Gastrocnemius medialis (tissue), 4 donors: ENCODE measurements around the gene REPS2. TPM values are rescaled to one million over a fixed set of nuclear protein-coding genes. Genes with fewer than 3 reads are reported as not detected.
A peak's percentile ranks its signal among the peaks of the same experiment; 100 is the strongest.

ENCODE experiments used
- ATAC-seq, 2 donors: fragments of 150-250 bp; one replicate each; pipeline ENCODE4 v1.9.1; 2016
- DNase-seq, 2 donors: peaks; one replicate each; pipeline ENCODE4 v3.0.0-alpha.2; 2019
- H3K27ac ChIP-seq, 4 donors: fragments of 200-600 bp; sonication (generic); 1 replicate in 1 of 4; 2 replicates in 3 of 4; pipeline ENCODE4 v1.5.1; 2016 to 2018; ENCODE audit warnings: mild to moderate bottlenecking in 2 of 4, moderate library complexity in 1 of 4
- H3K27me3 ChIP-seq, 3 donors: fragments of 200-600 bp; sonication (generic) in 2 of 3; 1 replicate in 1 of 3; 2 replicates in 2 of 3; pipeline versions ENCODE4 v1.5.1 to v1.6.0; 2016 to 2019; ENCODE audit warnings: mild to moderate bottlenecking in 1 of 3, moderate library complexity in 1 of 3
- H3K36me3 ChIP-seq, 2 donors: fragments of 200-600 bp; sonication (generic) in 1 of 2; one replicate each; pipeline ENCODE4 v1.5.1; 2017 to 2018
- H3K4me1 ChIP-seq, 2 donors: fragments of 200-600 bp; sonication (generic) in 1 of 2; one replicate each; pipeline ENCODE4 v1.5.1; 2016 to 2017; ENCODE audit warnings: mild to moderate bottlenecking in 2 of 2
- H3K4me3 ChIP-seq, 4 donors: fragments of 200-600 bp; sonication (generic) in 3 of 4; 1 replicate in 1 of 4; 2 replicates in 3 of 4; pipeline ENCODE4 v1.5.1; 2016 to 2019; ENCODE audit warnings: mild to moderate bottlenecking in 2 of 4
- H3K9me3 ChIP-seq, 3 donors: fragments of 200-600 bp; sonication (generic) in 2 of 3; 1 replicate in 1 of 3; 2 replicates in 2 of 3; pipeline ENCODE4 v1.5.1; 2016 to 2019
- POLR2A ChIP-seq, 2 donors: fragments of 450-650 bp; IDR thresholded peaks; one replicate each; pipeline ENCODE4 v1.6.1; 2017; ENCODE audit warnings: antibody characterized with exemption in 2 of 2, mild to moderate bottlenecking in 2 of 2, moderate library complexity in 2 of 2
- in situ Hi-C, 4 donors: fragments of 200-750 bp; cut with MboI; loops; one replicate each; pipeline versions ENCODE4 v1.15.0 to v1.8.0; 2017; ENCODE audit warnings: low sequenced_read_pairs in 4 of 4
- intact Hi-C: fragments of 100-400 bp; cut with DNase I; formaldehyde crosslinking; loops from one replicate; pipeline ENCODE4 v1.15.1; 2023; ENCODE audit warnings: low total_unique reads
- total RNA-seq, 4 donors: library from RNA; depleted of rRNA; stranded (reverse); fragments of >200 nt; gene quantifications; one replicate each; pipeline versions ENCODE4 v1.1.0 to v1.2.3, GENCODE V29; 2016
- TF ChIP-seq, protein P1 (sequence below), 5 experiments: fragments of 450-650 bp in 3 of 5; fragments of 200-600 bp in 2 of 5; sonication (generic) in 2 of 5; IDR thresholded peaks in 4 of 5; conservative IDR thresholded peaks in 1 of 5; 1 replicate in 4 of 5; 2 replicates in 1 of 5; pipeline ENCODE4 v1.5.1; 2016 to 2019; ENCODE audit warnings: antibody characterized with exemption in 5 of 5, mild to moderate bottlenecking in 3 of 5, moderate library complexity in 3 of 5

The REPS2 gene
- total RNA-seq, 4 donors from 2014 or later, result 1.8 to 8.8 (median 3.2) TPM

DNA sequence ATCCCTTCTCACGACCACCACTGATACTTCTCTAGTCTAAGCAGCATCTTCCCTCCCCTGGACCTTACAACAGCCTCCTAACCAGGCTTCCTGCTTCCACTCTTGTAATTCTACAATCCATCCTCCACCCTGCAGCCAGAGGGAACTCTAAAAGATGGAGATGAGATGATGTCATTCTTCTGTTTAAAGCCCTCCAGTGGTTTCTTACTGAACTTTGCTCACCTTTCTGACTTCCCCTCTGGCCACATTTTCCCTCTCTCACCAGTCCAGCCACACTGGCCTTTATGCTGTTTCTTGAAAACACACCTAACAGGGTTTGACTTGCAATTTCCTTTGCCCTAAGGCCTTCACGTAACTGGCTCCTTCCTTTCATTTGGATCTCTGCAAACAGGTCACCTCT is 237.1 kb downstream of the REPS2 start:
- DNase-seq (no peak), ATAC-seq (no peak)
- no peak overlapping the region for H3K4me3 ChIP-seq
- no peaks in the 10 kb centered on the region for H3K36me3 ChIP-seq
- no peak overlapping the region for H3K27ac ChIP-seq
- TF ChIP-seq POLR2A (IDR thresholded peaks at IDR 0.05), result no peak
- TF ChIP-seq, protein P1, sequence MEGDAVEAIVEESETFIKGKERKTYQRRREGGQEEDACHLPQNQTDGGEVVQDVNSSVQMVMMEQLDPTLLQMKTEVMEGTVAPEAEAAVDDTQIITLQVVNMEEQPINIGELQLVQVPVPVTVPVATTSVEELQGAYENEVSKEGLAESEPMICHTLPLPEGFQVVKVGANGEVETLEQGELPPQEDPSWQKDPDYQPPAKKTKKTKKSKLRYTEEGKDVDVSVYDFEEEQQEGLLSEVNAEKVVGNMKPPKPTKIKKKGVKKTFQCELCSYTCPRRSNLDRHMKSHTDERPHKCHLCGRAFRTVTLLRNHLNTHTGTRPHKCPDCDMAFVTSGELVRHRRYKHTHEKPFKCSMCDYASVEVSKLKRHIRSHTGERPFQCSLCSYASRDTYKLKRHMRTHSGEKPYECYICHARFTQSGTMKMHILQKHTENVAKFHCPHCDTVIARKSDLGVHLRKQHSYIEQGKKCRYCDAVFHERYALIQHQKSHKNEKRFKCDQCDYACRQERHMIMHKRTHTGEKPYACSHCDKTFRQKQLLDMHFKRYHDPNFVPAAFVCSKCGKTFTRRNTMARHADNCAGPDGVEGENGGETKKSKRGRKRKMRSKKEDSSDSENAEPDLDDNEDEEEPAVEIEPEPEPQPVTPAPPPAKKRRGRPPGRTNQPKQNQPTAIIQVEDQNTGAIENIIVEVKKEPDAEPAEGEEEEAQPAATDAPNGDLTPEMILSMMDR (IDR thresholded peaks at IDR 0.05 in 4 of 5, conservative IDR thresholded peaks at IDR 0.05 in 1 of 5), result no peak
- no peaks in the 10 kb centered on the region for H3K9me3 ChIP-seq
- H3K27me3 ChIP-seq, result peaks cover 0 to 2% (median 0%) of the 10 kb centered on the region in 3 donors
- H3K4me1 ChIP-seq, result no peaks in the 10 kb centered on the region
- intact Hi-C loops, result no loop called here
- in situ Hi-C loops, result loop anchor here in 1 of 4 donors (25.0 kb wide), 1 partner anchor 96 kb away; no protein-coding TSS in a partner anchor

DNA sequence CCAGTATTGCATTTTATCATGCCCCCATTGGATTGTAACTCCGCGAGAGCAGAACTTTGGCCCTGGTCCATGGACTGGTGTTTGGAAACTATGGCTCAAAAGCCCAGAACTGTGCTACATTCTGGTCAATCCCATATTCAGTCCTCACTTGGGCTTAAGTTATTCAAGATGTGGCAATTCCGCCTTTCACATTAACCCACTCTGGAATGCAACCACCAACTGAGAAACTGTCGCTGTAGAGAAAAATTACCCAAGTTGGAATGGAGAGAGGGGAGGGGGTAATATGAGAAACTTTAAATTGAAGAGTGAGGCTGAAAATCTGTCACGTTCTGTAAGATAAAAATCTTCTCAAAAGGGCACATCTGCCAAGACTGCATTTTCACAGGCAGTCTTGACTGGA is 239.0 kb downstream of the REPS2 start:
- H3K4me1 ChIP-seq, result no peaks in the 10 kb centered on the region
- H3K27me3 ChIP-seq, result peaks cover 0 to 2% (median 0%) of the 10 kb centered on the region in 3 donors
- ATAC-seq (no peak), DNase-seq (no peak)
- intact Hi-C loops, result no loop called here
- H3K9me3 ChIP-seq, result no peaks in the 10 kb centered on the region
- TF ChIP-seq, protein P1 (IDR thresholded peaks at IDR 0.05 in 4 of 5, conservative IDR thresholded peaks at IDR 0.05 in 1 of 5), result no peak
- no peak for TF ChIP-seq POLR2A (IDR thresholded peaks at IDR 0.05)
- no peak overlapping the region for H3K4me3 ChIP-seq
- H3K36me3 ChIP-seq, result no peaks in the 10 kb centered on the region
- in situ Hi-C loops, result loop anchor here in 1 of 4 donors (25.0 kb wide), 1 partner anchor 98 kb away; no protein-coding TSS in a partner anchor
- no peak overlapping the region for H3K27ac ChIP-seq

DNA sequence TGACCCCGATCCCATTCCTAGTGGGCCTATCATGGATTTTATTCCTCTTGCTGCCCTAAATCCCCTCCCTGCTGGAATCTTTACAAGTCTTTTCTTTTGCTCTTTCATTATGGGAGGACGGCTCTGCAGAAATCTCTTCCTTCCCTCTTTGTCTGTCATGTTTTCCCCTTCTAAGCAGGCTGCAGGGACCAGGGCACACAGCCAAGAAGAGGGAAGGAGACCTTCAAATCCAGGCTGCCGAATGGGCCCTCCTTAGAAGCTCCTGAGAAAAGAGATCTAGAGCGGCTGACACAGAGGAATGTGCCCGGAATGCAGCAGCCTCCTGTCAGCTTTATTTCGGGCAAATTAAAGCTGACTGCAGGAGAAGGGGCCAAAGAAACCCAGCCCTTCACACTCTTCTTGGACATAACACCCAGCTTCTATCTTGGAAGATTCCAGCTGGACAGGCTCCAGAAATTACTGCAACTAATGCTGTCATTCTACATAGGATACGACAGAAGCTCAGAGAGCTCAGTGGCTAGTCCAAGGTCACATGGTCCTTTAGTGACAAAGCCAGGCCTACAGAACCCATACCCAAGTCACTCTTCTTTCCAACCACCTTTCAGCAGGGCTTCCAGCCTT is 240.8 kb downstream of the REPS2 start:
- in situ Hi-C loops, result loop anchor here in 1 of 4 donors (25.0 kb wide), 1 partner anchor 100 kb away; no protein-coding TSS in a partner anchor
- H3K4me1 ChIP-seq, result no peaks in the 10 kb centered on the region
- H3K36me3 ChIP-seq, result no peaks in the 10 kb centered on the region
- H3K4me3 ChIP-seq, result no peak overlapping the region
- intact Hi-C loops, result no loop called here
- H3K9me3 ChIP-seq, result no peaks in the 10 kb centered on the region
- peaks cover 0 to 2% (median 0%) of the 10 kb centered on the region in 3 donors for H3K27me3 ChIP-seq
- TF ChIP-seq POLR2A (IDR thresholded peaks at IDR 0.05), result no peak
- TF ChIP-seq, protein P1 (IDR thresholded peaks at IDR 0.05 in 4 of 5, conservative IDR thresholded peaks at IDR 0.05 in 1 of 5), result no peak
- DNase-seq, result peak; percentile 2 to 13
- no peak for ATAC-seq
- no peak overlapping the region for H3K27ac ChIP-seq

DNA sequence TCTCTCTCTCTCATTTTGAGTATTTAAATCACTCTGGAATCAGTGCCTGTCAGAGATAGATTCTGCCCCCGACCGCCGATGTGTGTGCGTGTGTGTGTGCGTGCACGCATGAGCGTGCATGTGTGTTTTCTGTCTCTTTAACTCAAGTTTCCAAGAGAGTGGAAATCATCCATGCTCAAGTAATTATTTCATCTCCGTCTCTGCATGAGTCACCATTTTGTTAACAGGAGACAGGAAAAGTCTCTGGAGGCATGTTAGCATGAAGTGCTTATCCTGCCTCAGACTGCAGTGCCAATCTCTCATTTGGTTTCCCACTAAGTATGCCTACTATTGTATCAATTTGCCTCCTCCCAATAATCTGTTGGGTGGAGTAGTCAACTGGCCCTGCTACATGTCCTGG is 245.6 kb downstream of the REPS2 start:
- no peak for DNase-seq
- TF ChIP-seq POLR2A (IDR thresholded peaks at IDR 0.05), result no peak
- TF ChIP-seq, protein P1 (IDR thresholded peaks at IDR 0.05 in 4 of 5, conservative IDR thresholded peaks at IDR 0.05 in 1 of 5), result no peak
- Histone ChIP-seq H3K36me3 (no peaks in the 10 kb centered on the region), H3K9me3 (no peaks in the 10 kb centered on the region), H3K27me3 (no peaks in the 10 kb centered on the region), H3K4me3 (no peak overlapping the region), H3K4me1 (no peaks in the 10 kb centered on the region), H3K27ac (no peak overlapping the region)
- intact Hi-C loops, result no loop called here
- ATAC-seq, result no peak
- in situ Hi-C loops, result loop anchor here in 1 of 4 donors (25.0 kb wide), 1 partner anchor 105 kb away; no protein-coding TSS in a partner anchor

Other genes with a start within 250 kb of the REPS2 start
- 1 to 10 TPM; 2.0 to 3.8 (median 2.8) TPM for gene CTPS2, start 234.0 kb upstream of the REPS2 start, total RNA-seq
- gene SYAP1, start 227.0 kb upstream of the REPS2 start, total RNA-seq, result 10 to 100 TPM; 10.6 to 26.4 (median 16.9) TPM
- 10 to 100 TPM in 2 of 4 donors, 1 to 10 TPM in 2; 6.9 to 16.9 (median 9.6) TPM for gene TXLNG, start 160.2 kb upstream of the REPS2 start, total RNA-seq
- 100 to 1,000 TPM in 3 of 4 donors, 10 to 100 TPM in 1; 95.0 to 325 (median 151) TPM for gene RBBP7, start 76.3 kb upstream of the REPS2 start, total RNA-seq